K562 (cell line): Measurements from ENCODE around the gene HSPA1L. TPM values are rescaled to one million over a fixed set of nuclear protein-coding genes. Genes with fewer than 3 reads are reported as not detected.

Experiments
- ATAC-seq: fragments of 200-7000 bp; cut with Tn5 transposase; 3 replicates; pipeline ENCODE4 v1.9.1; 2020; ENCODE audit warnings: moderate library complexity
- BruUV-seq: library from RNA; stranded (reverse); fragments of 400-500 nt; replicated peaks from 2 replicates; lab custom pipeline; 2021; lab: Mats Ljungman, UMichigan
- CTCF ChIA-PET: fragments of 300-600 bp; formaldehyde crosslinking; extraction: SDS; loops from one replicate; lab custom pipeline; 2021; ENCODE audit warnings: low intra/inter-chr PET ratio; lab: Yijun Ruan, JAX
- POLR2A ChIA-PET: fragments of 300-600, 350-650 bp; sonication (Branson Sonifier 250); formaldehyde crosslinking; extraction: SDS; loops from one replicate; lab custom pipeline; 2021; ENCODE audit warnings: antibody characterized with exemption, inconsistent platforms; lab: Yijun Ruan, JAX
- DNase-seq, 4 experiments: peaks; one replicate each; pipeline versions ENCODE4 v3.0.0 to v3.0.0-alpha.2; 2011 to 2018; ENCODE audit warnings: low spot score in 3 of 4, mixed read lengths in 3 of 4; ENCODE audit errors: extremely low read depth in 1 of 4
- FAIRE-seq: peaks from 2 replicates; lab custom pipeline; 2011; peaks lifted over from hg19 to GRCh38; lab: Jason Lieb, UNC
- H2AFZ ChIP-seq: 2 replicates; pipeline ENCODE4 v1.6.0; 2011; ENCODE audit warnings: low read depth, low read length, control low read depth, inconsistent platforms
- H3K27ac ChIP-seq: fragments of 200-600 bp; 3 replicates; pipeline ENCODE4 v1.8.0; 2011; ENCODE audit warnings: low read depth, mild to moderate bottlenecking, control low read depth, inconsistent platforms, low read length, moderate library complexity, mixed read lengths; ENCODE audit errors: extremely low read depth
- H3K27me3 ChIP-seq, 2 experiments: fragments of 300-600 bp in 1 of 2; 2 replicates in 1 of 2; 3 replicates in 1 of 2; pipeline versions ENCODE4 v1.6.0 to v1.8.0; 2011; ENCODE audit warnings: inconsistent platforms in 2 of 2, low read length in 2 of 2, mild to moderate bottlenecking in 1 of 2, mixed read lengths in 1 of 2, moderate library complexity in 1 of 2; ENCODE audit not compliant: control insufficient read depth in 2 of 2, insufficient read depth in 2 of 2
- H3K36me3 ChIP-seq: fragments of 300-600 bp; 3 replicates; pipeline ENCODE4 v1.8.0; 2011; ENCODE audit warnings: mild to moderate bottlenecking, low read length, inconsistent platforms; ENCODE audit not compliant: control insufficient read depth, insufficient read depth
- H3K4me1 ChIP-seq, 2 experiments: fragments of 200-600 bp in 1 of 2; replicated peaks in 1 of 2; 2 replicates in 1 of 2; 3 replicates in 1 of 2; pipeline versions ENCODE4 v1.5.1 to v1.8.0; 2011; ENCODE audit warnings: inconsistent platforms in 2 of 2, low read length in 2 of 2, mild to moderate bottlenecking in 1 of 2, mixed read lengths in 1 of 2, moderate library complexity in 1 of 2; ENCODE audit not compliant: control insufficient read depth in 2 of 2, insufficient read depth in 2 of 2
- H3K4me2 ChIP-seq: 2 replicates; pipeline ENCODE4 v1.6.1; 2011; ENCODE audit warnings: low read length, control low read depth, inconsistent platforms, mixed read lengths; ENCODE audit not compliant: insufficient read depth
- H3K4me3 ChIP-seq: fragments of 200-600 bp; sonication (generic), shearing (Covaris generic); 2 replicates; pipeline ENCODE4 v1.5.1; 2016; ENCODE audit warnings: control low read depth, inconsistent platforms
- H3K79me2 ChIP-seq: fragments of 200-600 bp; 3 replicates; pipeline ENCODE4 v1.8.0; 2011; ENCODE audit warnings: low read length, inconsistent platforms; ENCODE audit not compliant: control insufficient read depth, insufficient read depth
- H3K9ac ChIP-seq, 2 experiments: 2 replicates each; pipeline versions ENCODE4 v1.6.0 to v1.6.1; 2011; ENCODE audit warnings: low read depth in 2 of 2, low read length in 2 of 2, control low read depth in 1 of 2, inconsistent platforms in 1 of 2, mild to moderate bottlenecking in 1 of 2, mixed read lengths in 1 of 2; ENCODE audit not compliant: insufficient read depth in 1 of 2
- H3K9me1 ChIP-seq: one replicate; pipeline ENCODE4 v1.6.0; 2011; ENCODE audit warnings: inconsistent platforms, mild to moderate bottlenecking, low read length, moderate library complexity; ENCODE audit not compliant: control insufficient read depth, insufficient read depth
- H3K9me3 ChIP-seq: replicated peaks from 2 replicates; pipeline ENCODE4 v1.5.1; 2011; ENCODE audit warnings: low read depth, low read length, inconsistent platforms; ENCODE audit not compliant: control insufficient read depth, insufficient read depth
- H4K20me1 ChIP-seq: replicated peaks from 2 replicates; pipeline ENCODE4 v1.6.1; 2011; ENCODE audit warnings: low read length, inconsistent platforms, mixed read lengths; ENCODE audit not compliant: control insufficient read depth, insufficient read depth
- JUN ChIP-seq, 2 experiments: sonication (generic) in 1 of 2; formaldehyde crosslinking in 1 of 2; IDR thresholded peaks; 2 replicates each; pipeline versions ENCODE4 v1.6.1 to v1.8.0; 2012 to 2022; ENCODE audit warnings: borderline replicate concordance in 2 of 2, mild to moderate bottlenecking in 2 of 2, improper control_type of control experiment in 1 of 2, low read depth in 1 of 2, low read length in 1 of 2, missing genetic modification reagents in 1 of 2
- NR4A1 ChIP-seq, 2 experiments: fragments of 250-450 bp in 1 of 2; fragments of 450-650 bp in 1 of 2; sonication (Bioruptor Pico) in 1 of 2; IDR thresholded peaks; 2 replicates each; pipeline versions ENCODE4 v1.4.0 to v1.6.1; 2016 to 2020; ENCODE audit warnings: mild to moderate bottlenecking in 2 of 2, missing compliant biosample characterization in 1 of 2, missing genetic modification characterization in 1 of 2, moderate library complexity in 1 of 2
- POLR2G ChIP-seq: fragments of 200-400 bp; formaldehyde crosslinking; IDR thresholded peaks from 2 replicates; pipeline ENCODE4 v1.6.1; 2017; ENCODE audit warnings: low read depth, mild to moderate bottlenecking, antibody characterized with exemption, low read length, moderate library complexity
- RBFOX2 ChIP-seq: fragments of 200-400 bp; formaldehyde crosslinking; IDR thresholded peaks from 2 replicates; pipeline ENCODE4 v1.6.1; 2017; ENCODE audit warnings: low read depth, mild to moderate bottlenecking, low read length, moderate library complexity
- SAFB ChIP-seq: fragments of 200-400 bp; formaldehyde crosslinking; IDR thresholded peaks from 2 replicates; pipeline ENCODE4 v1.6.1; 2017; ENCODE audit warnings: low read depth, low read length, borderline replicate concordance
- TEAD4 ChIP-seq, 2 experiments: sonication (generic) in 1 of 2; formaldehyde crosslinking in 1 of 2; IDR thresholded peaks; 2 replicates each; pipeline versions ENCODE4 v1.6.1 to v1.8.0; 2012 to 2022; ENCODE audit warnings: borderline replicate concordance in 1 of 2, inconsistent platforms in 1 of 2, low read length in 1 of 2, mild to moderate bottlenecking in 1 of 2, missing genetic modification reagents in 1 of 2
- ZBTB11 ChIP-seq, 3 experiments: fragments of 200-800 bp in 1 of 3; fragments of 250-450 bp in 1 of 3; fragments of 450-650 bp in 1 of 3; sonication (Bioruptor Pico) in 1 of 3; sonication (Bioruptor generic) in 1 of 3; formaldehyde crosslinking in 1 of 3; IDR thresholded peaks; 2 replicates each; pipeline versions ENCODE4 v1.6.1 to v1.8.0; 2016 to 2022; ENCODE audit warnings: mild to moderate bottlenecking in 2 of 3, missing genetic modification characterization in 2 of 3, missing compliant biosample characterization in 1 of 3, moderate library complexity in 1 of 3
- ZNF12 ChIP-seq: sonication (generic); formaldehyde crosslinking; IDR thresholded peaks from 2 replicates; pipeline ENCODE4 v1.4.0; 2020; ENCODE audit warnings: mild to moderate bottlenecking, missing genetic modification reagents
- WGBS: fragments of 100-300 bp; shearing (Covaris generic); methylation state at CpG from one replicate; pipeline ENCODE4 v1.1.6; 2016; ENCODE audit warnings: low coverage, mixed read lengths; ENCODE audit not compliant: insufficient coverage; ENCODE audit errors: missing lambda C conversion rate; 5-methylcytosine and 5-hydroxymethylcytosine counted together
- in situ Hi-C: fragments of 300-500 bp; cut with MboI; formaldehyde crosslinking; loops from 4 replicates; pipeline ENCODE4 v1.15.0; 2018; ENCODE audit warnings: inconsistent platforms, mixed read lengths
- intact Hi-C: fragments of 100-400 bp; cut with micrococcal nuclease; formaldehyde crosslinking; loops from 2 replicates; pipeline ENCODE4 v1.14.2; 2022
- polyA plus RNA-seq, 8 experiments: library from polyadenylated mRNA; depleted of rRNA in 4 of 8; stranded (reverse) in 5 of 8; unstranded in 3 of 8; fragments of >200 nt; fragmentation: Nextera tagmentation in 2 of 8; fragmentation: Illumina TruSeq in 1 of 8; extraction: Ambion mirVana in 2 of 8; extraction: Trizol in 1 of 8; gene quantifications; 2 replicates each; pipeline versions ENCODE4 v1.2.1 to v1.2.3, GENCODE V29; 2011 to 2014; ENCODE audit warnings: inconsistent platforms in 1 of 8, missing spikeins in 1 of 8
- total RNA-seq, 7 experiments: library from RNA; depleted of rRNA in 6 of 7; stranded (reverse); fragments of >200 nt in 6 of 7; fragmentation: Illumina TruSeq in 2 of 7; extraction: Trizol in 2 of 7; gene quantifications; 2 replicates each; pipeline versions ENCODE4 v1.2.1 to v1.2.3, GENCODE V29; 2011 to 2021; ENCODE audit warnings: low replicate concordance in 1 of 7
- TF ChIP-seq, protein P1 (sequence below): fragments of 250-450 bp; sonication (Bioruptor Pico); IDR thresholded peaks from 2 replicates; pipeline ENCODE4 v1.4.0; 2020; ENCODE audit warnings: mild to moderate bottlenecking, moderate library complexity, borderline replicate concordance

Gene HSPA1L
- total and polyA plus RNA-seq, 9 of the 15 experiments (the other 6 are each of a cell fraction or from before 2014, with no cell fraction given): 0.14 to 2.1 (median 1.3) TPM

- Histone ChIP-seq H3K36me3 (peaks cover 93% of the 10 kb centered on the region), H3K4me3 (no peak overlapping the region), H4K20me1 (no peaks in the 10 kb centered on the region), H3K79me2 (peaks cover 7% of the 10 kb centered on the region), H3K27ac (no peak overlapping the region; the same call in 2 of the 3 replicates), H2AFZ (no peak overlapping the region), H3K27me3 (no peaks in the 10 kb centered on the region), H3K9me1 (no peaks in the 10 kb centered on the region), H3K4me2 (no peak overlapping the region), H3K4me1 (peaks cover 0 to 22% of the 10 kb centered on the region in 2 experiments; a peak in 1 of 5 replicates), H3K9me3 (no peaks in the 10 kb centered on the region), H3K9ac (peak overlapping the region in 1 of 2 experiments; percentile 70; a peak in 2 of 4 replicates)
- FAIRE-seq (no peak), DNase-seq (no peak), ATAC-seq (no peak)
- WGBS: 95% methylated on average over 11 of the region's 11 CpGs
- ChIA-PET CTCF (no interaction called here), POLR2A (interaction anchor here (0.6 to 2.4 kb wide), 12 partner anchors 10 to 191 kb away, joined by 3 to 10 read pairs (median 4); partner anchors contain the start of genes BAG6, HSPA1B and LSM2)
- in situ Hi-C loops (no loop called here), intact Hi-C loops (no loop called here)
- BruUV-seq: no TSS peak
- TF ChIP-seq POLR2G (peak; percentile 48; the same call in 1 of the 2 replicates), RBFOX2 (peak; percentile 62), TEAD4 (IDR thresholded peaks at IDR 0.05; ENCODE audit: low read length) (no peak), TEAD4 (CRISPR knock-in tag; IDR thresholded peaks at IDR 0.05; ENCODE audit: borderline replicate concordance) (0 out of 2 replicates have a peak, but pooled peaks have one; percentile 5), SAFB (no peak), ZBTB11 (CRISPR knock-in tag; IDR thresholded peaks at IDR 0.05) (0 out of 6 replicates have a peak, but pooled peaks of 1 of the 3 experiments have one; percentile 20), NR4A1 (CRISPR knock-in tag; IDR thresholded peaks at IDR 0.05) (0 out of 2 replicates have a peak, but pooled peaks have one; percentile 16), NR4A1 (tag; IDR thresholded peaks at IDR 0.05) (no peak), JUN (IDR thresholded peaks at IDR 0.05; ENCODE audit: borderline replicate concordance, low read depth, low read length) (no peak), JUN (CRISPR knock-in tag; IDR thresholded peaks at IDR 0.05; ENCODE audit: borderline replicate concordance) (0 out of 2 replicates have a peak, but pooled peaks have one; percentile 7), ZNF12 (CRISPR knock-in tag) (0 out of 2 replicates have a peak, but pooled peaks have one; percentile 25)
- TF ChIP-seq, protein P1, sequence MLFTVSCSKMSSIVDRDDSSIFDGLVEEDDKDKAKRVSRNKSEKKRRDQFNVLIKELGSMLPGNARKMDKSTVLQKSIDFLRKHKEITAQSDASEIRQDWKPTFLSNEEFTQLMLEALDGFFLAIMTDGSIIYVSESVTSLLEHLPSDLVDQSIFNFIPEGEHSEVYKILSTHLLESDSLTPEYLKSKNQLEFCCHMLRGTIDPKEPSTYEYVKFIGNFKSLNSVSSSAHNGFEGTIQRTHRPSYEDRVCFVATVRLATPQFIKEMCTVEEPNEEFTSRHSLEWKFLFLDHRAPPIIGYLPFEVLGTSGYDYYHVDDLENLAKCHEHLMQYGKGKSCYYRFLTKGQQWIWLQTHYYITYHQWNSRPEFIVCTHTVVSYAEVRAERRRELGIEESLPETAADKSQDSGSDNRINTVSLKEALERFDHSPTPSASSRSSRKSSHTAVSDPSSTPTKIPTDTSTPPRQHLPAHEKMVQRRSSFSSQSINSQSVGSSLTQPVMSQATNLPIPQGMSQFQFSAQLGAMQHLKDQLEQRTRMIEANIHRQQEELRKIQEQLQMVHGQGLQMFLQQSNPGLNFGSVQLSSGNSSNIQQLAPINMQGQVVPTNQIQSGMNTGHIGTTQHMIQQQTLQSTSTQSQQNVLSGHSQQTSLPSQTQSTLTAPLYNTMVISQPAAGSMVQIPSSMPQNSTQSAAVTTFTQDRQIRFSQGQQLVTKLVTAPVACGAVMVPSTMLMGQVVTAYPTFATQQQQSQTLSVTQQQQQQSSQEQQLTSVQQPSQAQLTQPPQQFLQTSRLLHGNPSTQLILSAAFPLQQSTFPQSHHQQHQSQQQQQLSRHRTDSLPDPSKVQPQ: no peak
Measured at GRCh38 chr6:31785475-31785874, 29.6 kb downstream of the HSPA1L start.
